ENCODE results near the gene PP2D1.

DNA sequence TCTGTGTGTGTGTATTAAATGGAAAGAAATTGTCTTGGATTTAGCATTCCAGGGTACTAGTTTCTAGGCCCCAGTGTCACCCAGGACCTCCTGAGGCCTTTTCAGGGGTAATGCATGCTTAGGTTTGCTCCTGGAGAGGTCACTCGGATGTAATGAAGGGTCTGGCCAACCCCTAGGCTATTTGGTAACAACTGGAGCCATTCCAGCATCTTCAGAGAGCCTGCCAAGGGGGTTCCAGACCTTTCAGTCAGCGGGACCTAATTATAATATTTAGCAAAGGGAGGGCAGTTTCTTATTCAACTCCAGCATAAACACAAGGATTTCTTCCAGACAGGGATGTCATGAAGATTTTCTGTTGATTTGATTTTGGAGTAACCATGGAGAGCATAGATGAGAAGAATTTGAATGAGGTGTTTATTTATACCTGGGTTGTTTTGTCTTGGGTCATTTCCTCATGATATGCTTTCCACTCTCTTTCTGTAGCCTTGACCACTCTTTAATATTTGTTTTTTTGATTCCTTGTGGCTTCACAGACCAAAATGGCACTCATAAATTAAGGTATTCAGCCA, 45.6 kb upstream of the PP2D1 start:
- TF ChIP-seq, protein P1, sequence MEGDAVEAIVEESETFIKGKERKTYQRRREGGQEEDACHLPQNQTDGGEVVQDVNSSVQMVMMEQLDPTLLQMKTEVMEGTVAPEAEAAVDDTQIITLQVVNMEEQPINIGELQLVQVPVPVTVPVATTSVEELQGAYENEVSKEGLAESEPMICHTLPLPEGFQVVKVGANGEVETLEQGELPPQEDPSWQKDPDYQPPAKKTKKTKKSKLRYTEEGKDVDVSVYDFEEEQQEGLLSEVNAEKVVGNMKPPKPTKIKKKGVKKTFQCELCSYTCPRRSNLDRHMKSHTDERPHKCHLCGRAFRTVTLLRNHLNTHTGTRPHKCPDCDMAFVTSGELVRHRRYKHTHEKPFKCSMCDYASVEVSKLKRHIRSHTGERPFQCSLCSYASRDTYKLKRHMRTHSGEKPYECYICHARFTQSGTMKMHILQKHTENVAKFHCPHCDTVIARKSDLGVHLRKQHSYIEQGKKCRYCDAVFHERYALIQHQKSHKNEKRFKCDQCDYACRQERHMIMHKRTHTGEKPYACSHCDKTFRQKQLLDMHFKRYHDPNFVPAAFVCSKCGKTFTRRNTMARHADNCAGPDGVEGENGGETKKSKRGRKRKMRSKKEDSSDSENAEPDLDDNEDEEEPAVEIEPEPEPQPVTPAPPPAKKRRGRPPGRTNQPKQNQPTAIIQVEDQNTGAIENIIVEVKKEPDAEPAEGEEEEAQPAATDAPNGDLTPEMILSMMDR (IDR thresholded peaks at IDR 0.05; ENCODE audit: poor library complexity), result no peak
- TF ChIP-seq EZH2phosphoT487 (IDR thresholded peaks at IDR 0.05; ENCODE audit: low read depth, severe bottlenecking, unreplicated experiment), result no peak
